ENCODE measurements around the gene SUPV3L1.

DNA sequence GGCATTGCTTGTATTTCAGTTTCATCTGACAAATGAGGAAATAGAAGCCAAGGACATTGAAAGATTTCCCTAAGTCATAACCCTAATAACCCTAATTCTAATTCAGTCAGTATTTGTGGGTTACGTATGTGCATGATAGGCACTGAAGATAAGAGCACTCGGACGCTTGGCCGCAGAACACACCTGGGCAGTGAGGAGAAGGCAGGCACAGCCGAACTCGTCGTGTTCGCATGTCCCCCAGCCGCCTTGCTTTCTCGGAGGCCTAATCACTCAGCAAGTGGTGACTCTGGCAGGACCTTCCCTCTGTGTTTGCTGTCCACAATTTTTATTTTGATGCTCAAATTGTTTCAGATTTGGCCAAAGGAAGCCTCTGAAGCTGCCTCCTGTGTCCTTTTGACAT lies 63.8 kb downstream of the SUPV3L1 start:
- TF ChIP-seq EP300 (IDR thresholded peaks at IDR 0.05) (no peak), POLR2A (IDR thresholded peaks at IDR 0.05) (no peak)

Measured in ovary (tissue), 1 donor.